GM13976 (cell line): ENCODE data around the gene IRF7.

Experiments used
- DNase-seq: peaks from one replicate; pipeline ENCODE4 v3.0.0; 2012; ENCODE audit warnings: low spot score
- in situ Hi-C: fragments of 300-500 bp; cut with MboI; formaldehyde crosslinking; loops from one replicate; pipeline ENCODE4 v1.12.0; 2022; ENCODE audit warnings: low sequenced_read_pairs, mixed read lengths, inconsistent platforms; ENCODE audit not compliant: unreplicated experiment
- TF ChIP-seq, protein P1 (sequence below): IDR thresholded peaks from 2 replicates; pipeline ENCODE4 v1.5.1; 2012; ENCODE audit warnings: borderline replicate concordance, mild to moderate bottlenecking; ENCODE audit not compliant: insufficient read depth; ENCODE audit errors: extremely low read depth, missing control alignments, control extremely low read depth

IRF7 gene

DNA sequence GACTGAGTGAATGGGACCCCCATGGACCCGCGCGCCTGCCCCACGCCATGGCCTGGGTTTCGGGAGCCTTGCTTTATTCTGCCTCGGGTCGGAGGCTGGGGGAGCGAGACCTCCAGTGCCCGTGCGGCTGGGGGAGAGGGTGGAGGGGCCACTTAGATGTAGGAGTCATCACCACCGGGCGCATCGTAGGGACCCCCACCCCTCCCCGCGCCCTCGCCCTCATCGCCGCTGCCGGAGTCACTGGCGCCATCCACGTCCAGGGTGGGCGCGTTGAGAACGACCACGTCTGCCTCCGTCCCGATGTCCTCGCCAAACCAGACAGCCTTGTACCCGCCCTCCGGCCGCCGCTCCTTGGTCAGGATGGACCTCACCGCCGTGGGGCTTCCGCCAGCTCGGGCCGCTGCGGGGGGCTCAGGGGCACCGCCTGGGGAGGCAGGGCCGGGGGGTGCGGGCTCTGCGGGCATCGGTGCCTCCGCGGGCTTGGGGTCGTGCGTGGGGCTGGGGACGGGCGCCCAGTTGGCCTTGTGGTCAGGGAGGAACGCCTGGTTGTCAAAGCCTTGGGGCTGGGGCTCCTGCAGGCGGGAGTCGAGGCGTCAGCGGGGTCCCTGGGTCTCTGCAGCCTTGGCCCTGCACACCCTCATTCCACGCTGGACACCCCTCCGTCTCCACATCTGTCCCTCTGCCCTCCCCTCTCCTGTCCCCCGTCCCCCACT is 1.6 kb upstream of the IRF7 start:
- in situ Hi-C loops: no loop called here
- DNase-seq: no peak
- TF ChIP-seq, protein P1, sequence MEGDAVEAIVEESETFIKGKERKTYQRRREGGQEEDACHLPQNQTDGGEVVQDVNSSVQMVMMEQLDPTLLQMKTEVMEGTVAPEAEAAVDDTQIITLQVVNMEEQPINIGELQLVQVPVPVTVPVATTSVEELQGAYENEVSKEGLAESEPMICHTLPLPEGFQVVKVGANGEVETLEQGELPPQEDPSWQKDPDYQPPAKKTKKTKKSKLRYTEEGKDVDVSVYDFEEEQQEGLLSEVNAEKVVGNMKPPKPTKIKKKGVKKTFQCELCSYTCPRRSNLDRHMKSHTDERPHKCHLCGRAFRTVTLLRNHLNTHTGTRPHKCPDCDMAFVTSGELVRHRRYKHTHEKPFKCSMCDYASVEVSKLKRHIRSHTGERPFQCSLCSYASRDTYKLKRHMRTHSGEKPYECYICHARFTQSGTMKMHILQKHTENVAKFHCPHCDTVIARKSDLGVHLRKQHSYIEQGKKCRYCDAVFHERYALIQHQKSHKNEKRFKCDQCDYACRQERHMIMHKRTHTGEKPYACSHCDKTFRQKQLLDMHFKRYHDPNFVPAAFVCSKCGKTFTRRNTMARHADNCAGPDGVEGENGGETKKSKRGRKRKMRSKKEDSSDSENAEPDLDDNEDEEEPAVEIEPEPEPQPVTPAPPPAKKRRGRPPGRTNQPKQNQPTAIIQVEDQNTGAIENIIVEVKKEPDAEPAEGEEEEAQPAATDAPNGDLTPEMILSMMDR: no peak

DNA sequence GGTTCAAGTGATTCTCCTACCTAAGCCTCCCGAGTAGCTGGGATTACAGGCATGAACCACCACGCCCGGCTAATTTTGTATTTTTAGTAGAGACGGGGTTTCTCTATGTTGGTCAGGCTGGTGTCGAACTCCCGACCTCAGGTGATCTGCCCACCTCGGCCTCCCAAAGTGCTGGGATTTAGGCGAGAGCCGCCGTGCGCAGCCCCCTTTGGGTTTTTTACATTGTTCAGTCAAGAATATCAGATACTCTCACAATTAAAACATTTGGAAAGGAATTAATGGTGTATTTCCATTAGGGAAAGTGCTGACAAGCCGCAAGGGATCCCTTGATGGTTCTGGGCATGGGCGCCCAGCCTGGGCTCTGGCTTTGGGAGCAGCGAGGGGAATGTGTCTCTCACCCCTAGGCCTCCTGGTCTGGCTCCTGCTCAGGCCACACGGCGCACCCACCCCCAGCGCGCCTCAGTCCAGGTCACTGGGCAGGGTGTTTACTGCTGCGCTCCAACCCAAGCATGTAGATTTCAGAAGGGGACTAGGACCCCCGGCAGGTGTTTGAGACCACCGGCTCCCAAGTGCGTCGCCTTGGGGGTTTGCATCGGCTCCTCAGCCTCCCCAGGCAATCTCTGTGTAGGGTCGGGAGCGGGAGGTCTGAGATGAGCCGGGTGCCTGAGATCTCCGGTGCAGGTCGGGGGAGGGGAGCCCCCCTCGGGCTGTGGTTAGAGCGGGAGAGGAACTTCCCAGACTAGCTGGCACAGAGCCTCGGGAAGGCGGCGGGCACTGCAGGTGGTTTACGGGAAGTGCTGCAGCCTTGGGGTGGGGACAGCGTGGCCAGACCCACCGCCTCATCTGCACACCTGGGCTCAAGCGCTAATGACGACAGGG is 809 bp upstream of the IRF7 start:
- no peak for DNase-seq
- TF ChIP-seq, protein P1: no peak
- in situ Hi-C loops: no loop called here

DNA sequence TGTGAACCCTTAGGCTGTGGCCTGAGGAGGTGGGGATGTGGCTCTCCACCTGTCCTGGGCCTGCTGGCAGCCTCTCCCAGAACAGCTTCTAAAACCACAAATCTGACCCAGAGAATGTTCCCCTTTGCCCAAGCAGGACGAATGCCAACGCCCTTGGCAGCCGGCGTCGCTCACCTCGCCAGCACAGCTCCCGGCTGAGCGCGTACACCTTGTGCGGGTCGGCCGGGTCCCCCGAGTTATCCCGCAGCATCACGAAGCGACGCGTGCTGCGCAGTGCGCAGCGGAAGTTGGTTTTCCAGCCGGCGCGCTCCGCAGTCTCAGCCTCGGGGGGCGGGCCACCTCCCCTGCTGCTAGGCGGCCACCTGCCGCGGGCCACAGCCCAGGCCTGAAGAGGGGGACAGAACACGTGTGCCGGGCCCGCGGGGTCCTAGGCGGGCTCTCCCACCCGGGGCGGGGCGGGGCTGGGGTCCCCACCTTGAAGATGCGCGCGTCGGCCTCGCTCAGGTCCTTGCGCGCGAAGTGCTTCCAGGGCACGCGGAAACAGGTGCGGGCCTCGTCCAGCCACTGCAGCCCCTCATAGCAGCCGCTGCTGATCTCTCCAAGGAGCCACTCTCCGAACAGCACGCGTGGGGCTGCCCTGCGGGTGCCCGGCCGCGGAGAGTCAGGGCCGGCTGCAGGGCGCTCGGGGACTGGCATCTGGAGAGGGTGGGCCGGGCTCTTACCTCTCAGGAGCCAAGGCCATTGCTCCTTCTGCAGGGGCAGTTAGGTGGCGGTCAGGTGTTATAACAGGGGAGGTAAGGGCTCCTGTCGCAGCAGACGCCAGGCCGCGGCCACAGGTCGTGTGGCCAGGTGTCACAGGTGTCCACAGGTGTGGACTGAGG is 887 bp downstream of the IRF7 start:
- TF ChIP-seq, protein P1: no peak
- DNase-seq: no peak
- in situ Hi-C loops: no loop called here

DNA sequence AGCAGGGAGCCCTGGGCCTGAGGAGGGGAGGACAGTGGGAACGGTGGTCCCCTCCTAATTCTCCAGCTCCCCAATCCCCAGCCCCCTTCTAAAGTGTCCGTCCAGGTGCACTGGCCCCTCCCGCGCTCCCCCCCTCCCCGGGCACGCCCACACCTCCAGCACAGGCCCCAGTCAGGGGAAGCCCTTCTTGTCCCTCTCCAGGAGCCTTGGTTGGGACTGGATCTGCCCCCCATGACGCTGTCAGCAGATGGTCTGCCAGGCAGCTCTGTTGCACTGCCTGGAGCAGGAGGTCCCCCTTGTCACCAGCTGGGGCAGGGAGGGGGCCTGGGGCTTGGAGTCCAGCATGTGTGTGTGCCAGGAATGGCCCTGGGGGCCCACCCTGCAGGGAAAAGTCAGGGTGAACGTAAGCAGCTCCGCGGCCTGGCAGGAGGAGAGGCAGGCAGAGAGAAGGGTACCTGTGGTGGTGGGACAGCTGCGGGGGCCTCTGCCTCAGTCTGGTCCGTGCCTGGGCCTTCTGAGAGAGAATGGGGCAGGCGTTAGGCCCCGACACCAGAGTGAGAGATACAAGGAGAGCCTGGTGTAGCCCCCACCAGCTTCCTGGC is 1.6 kb downstream of the IRF7 start:
- no peak for DNase-seq
- TF ChIP-seq, protein P1: no peak
- in situ Hi-C loops: no loop called here

DNA sequence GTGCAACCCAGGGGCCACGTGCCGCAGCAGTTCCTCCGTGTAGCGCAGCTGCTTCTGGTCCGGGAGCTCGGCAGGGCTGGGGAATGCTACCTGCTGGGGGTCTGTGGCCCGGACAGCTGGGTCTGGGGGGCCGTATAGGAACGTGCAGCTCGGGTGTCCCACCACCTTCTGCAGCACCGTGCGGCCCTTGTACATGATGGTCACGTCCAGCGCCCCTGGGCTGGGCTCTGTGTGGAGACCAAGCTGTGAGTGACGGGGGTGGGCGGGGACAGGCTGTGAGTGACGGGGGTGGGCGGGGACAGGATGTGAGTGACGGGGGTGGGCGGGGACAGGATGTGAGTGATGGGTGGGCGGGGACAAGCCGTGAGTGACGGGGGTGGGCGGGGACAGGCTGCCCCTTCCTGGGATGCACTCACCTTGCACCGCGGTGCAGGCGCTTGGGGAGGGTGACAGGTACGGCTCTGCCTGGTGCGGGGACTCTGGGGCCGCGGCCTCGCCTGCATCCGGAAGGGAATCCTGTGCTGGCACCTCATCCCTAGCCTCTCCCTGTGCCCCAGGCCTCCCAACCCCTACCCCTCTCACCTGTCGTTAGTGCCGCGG is 2.3 kb downstream of the IRF7 start:
- DNase-seq: peak; percentile 83
- in situ Hi-C loops: no loop called here
- TF ChIP-seq, protein P1: no peak
